ENCODE results near the gene CEP85L. TPM values are rescaled to one million over a fixed set of nuclear protein-coding genes. Genes with fewer than 3 reads are reported as not detected.
A peak's percentile ranks its signal among the peaks of the same experiment; 100 is the strongest.

Gene CEP85L
- total RNA-seq, 4 donors from 2014 or later = 5.3 to 10.5 (median 8.7) TPM

DNA sequence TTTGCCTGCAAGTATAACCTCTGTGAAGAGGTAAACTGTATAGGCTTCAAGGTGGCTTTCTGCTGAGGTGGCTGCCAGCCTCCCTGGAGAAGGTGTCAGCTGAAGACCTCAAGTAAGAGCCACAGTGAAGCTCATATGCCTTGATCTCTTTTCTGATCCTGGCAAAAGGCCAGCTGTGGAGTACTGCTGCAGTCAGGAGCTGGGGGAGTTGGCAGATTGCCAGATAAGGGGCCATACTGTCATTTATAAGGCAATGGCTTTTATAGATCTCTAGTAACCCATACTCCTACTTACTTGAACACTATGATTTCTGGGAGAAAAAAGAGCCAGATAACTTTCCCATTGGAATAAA is 8.8 kb upstream of the CEP85L start:
- no peak for TF ChIP-seq POLR2AphosphoS5 (IDR thresholded peaks at IDR 0.05)
- TF ChIP-seq, protein P1, sequence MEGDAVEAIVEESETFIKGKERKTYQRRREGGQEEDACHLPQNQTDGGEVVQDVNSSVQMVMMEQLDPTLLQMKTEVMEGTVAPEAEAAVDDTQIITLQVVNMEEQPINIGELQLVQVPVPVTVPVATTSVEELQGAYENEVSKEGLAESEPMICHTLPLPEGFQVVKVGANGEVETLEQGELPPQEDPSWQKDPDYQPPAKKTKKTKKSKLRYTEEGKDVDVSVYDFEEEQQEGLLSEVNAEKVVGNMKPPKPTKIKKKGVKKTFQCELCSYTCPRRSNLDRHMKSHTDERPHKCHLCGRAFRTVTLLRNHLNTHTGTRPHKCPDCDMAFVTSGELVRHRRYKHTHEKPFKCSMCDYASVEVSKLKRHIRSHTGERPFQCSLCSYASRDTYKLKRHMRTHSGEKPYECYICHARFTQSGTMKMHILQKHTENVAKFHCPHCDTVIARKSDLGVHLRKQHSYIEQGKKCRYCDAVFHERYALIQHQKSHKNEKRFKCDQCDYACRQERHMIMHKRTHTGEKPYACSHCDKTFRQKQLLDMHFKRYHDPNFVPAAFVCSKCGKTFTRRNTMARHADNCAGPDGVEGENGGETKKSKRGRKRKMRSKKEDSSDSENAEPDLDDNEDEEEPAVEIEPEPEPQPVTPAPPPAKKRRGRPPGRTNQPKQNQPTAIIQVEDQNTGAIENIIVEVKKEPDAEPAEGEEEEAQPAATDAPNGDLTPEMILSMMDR (IDR thresholded peaks at IDR 0.05) = no peak
- no peak for TF ChIP-seq POLR2A (IDR thresholded peaks at IDR 0.05)
- TF ChIP-seq EP300 (IDR thresholded peaks at IDR 0.05; ENCODE audit: low read depth) = no peak
- H3K27me3 ChIP-seq = no peaks in the 10 kb centered on the region
- in situ Hi-C loops (cut with MboI; ENCODE audit: low pct_ligation_motif_present in 1 of 4, low pct_unique_long_range_greater_than_20kb in 1 of 4, low sequenced_read_pairs in 3 of 4) = no loop called here
- H3K36me3 ChIP-seq = no peaks in the 10 kb centered on the region
- H3K9me3 ChIP-seq = no peaks in the 10 kb centered on the region
- no peak for DNase-seq
- H3K4me3 ChIP-seq = no peak overlapping the region
- intact Hi-C loops (cut with DNase I; ENCODE audit: low total_unique reads) = no loop called here
- peak overlapping the region in 2 of 4 donors; percentile 17 to 52 for H3K27ac ChIP-seq
- H3K4me1 ChIP-seq = peaks cover 0 to 4% (median 0%) of the 10 kb centered on the region in 4 donors

DNA sequence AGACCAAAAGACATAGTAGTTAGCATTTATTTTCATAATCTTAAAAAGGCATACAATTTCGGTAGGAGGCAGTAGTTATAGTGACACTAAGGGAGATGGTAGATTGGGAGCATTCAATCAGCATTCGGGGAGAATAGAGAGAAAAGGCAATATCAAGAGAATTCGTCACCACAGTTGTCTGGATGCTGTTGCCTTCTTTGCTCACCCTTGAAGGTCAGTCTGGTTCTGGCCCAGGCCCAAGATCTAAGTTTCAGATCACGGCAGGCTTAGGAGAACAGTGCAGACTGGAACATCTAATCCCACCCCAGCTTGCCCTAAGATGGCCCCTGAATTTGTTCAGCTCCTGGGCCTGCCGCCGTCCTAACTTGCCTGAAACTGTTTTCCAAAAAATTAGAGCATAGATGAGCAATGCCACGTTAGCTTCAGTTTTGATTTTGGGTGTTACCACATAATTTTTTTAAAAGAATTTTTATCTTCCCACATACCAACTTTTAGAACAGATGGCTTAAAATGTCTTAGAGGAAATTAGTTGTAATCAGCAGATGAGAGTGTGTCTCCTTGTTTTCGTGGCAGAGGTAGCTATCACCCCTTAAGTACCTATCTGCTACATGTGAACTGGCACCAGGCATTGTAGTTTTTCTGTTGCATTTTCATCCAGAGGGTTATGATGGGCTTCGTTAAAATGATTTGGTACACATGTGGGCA is 8.3 kb upstream of the CEP85L start:
- WGBS, 2 donors (ENCODE audit: low coverage in 1 of 2) = 65 to 70% methylated on average over 9 of the region's 9 CpGs
- in situ Hi-C loops (cut with MboI; ENCODE audit: low pct_ligation_motif_present in 1 of 4, low pct_unique_long_range_greater_than_20kb in 1 of 4, low sequenced_read_pairs in 3 of 4) (no loop called here), intact Hi-C loops (cut with DNase I; ENCODE audit: low total_unique reads) (no loop called here)
- no peaks in the 10 kb centered on the region for H3K27me3 ChIP-seq
- H3K4me1 ChIP-seq = peaks cover 0 to 4% (median 0%) of the 10 kb centered on the region in 4 donors
- TF ChIP-seq POLR2A (IDR thresholded peaks at IDR 0.05) (no peak), POLR2AphosphoS5 (IDR thresholded peaks at IDR 0.05) (no peak), EP300 (IDR thresholded peaks at IDR 0.05; ENCODE audit: low read depth) (no peak)
- TF ChIP-seq, protein P1 (IDR thresholded peaks at IDR 0.05) = no peak
- H3K27ac ChIP-seq = peak overlapping the region in 2 of 4 donors; percentile 32 to 52
- H3K4me3 ChIP-seq = no peak overlapping the region
- no peaks in the 10 kb centered on the region for H3K9me3 ChIP-seq
- peak; percentile 29 for DNase-seq
- no peaks in the 10 kb centered on the region for H3K36me3 ChIP-seq

DNA sequence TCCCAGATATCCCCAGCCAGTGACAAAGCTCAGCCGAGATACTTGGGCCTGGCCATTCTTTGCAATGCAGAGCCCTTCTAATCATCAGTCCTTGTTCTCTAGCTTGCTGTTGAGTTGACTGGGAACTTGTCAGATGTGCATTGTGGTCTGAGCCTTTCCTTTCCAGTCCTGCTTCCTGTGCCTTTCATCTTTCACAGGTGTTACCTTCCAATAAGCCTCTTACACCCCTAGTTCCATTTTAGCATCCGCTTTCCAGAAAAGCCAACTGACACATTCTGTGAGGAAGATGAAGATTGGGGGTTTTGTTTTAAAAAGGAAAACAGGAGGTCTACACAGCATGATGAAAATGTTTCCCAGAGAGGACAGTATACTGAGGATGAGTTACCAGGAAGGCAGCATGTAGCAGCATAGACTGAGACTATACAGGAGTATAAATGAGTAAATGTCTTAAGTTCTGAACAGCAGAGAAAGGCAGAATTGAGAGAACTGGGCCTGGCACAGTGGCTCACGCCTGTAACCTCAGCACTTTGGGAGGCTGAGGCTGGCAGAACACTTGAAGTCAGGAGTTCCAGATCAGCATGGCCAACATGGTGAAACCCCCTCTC is 5.6 kb upstream of the CEP85L start:
- Histone ChIP-seq H3K27me3 (no peaks in the 10 kb centered on the region), H3K36me3 (no peaks in the 10 kb centered on the region), H3K27ac (peak overlapping the region in 2 of 4 donors; percentile 6 to 12), H3K9me3 (no peaks in the 10 kb centered on the region), H3K4me1 (peaks cover 0 to 7% (median 1%) of the 10 kb centered on the region in 4 donors), H3K4me3 (no peak overlapping the region)
- in situ Hi-C loops (cut with MboI; ENCODE audit: low pct_ligation_motif_present in 1 of 4, low pct_unique_long_range_greater_than_20kb in 1 of 4, low sequenced_read_pairs in 3 of 4) (no loop called here), intact Hi-C loops (cut with DNase I; ENCODE audit: low total_unique reads) (no loop called here)
- 88 to 96% methylated on average over 2 to 3 of the region's 3 CpGs for WGBS, 2 donors (ENCODE audit: low coverage in 1 of 2)
- DNase-seq = no peak
- no peak for TF ChIP-seq POLR2AphosphoS5 (IDR thresholded peaks at IDR 0.05)
- TF ChIP-seq EP300 (IDR thresholded peaks at IDR 0.05; ENCODE audit: low read depth) = no peak
- TF ChIP-seq, protein P1 (IDR thresholded peaks at IDR 0.05) = no peak
- TF ChIP-seq POLR2A (IDR thresholded peaks at IDR 0.05) = no peak

DNA sequence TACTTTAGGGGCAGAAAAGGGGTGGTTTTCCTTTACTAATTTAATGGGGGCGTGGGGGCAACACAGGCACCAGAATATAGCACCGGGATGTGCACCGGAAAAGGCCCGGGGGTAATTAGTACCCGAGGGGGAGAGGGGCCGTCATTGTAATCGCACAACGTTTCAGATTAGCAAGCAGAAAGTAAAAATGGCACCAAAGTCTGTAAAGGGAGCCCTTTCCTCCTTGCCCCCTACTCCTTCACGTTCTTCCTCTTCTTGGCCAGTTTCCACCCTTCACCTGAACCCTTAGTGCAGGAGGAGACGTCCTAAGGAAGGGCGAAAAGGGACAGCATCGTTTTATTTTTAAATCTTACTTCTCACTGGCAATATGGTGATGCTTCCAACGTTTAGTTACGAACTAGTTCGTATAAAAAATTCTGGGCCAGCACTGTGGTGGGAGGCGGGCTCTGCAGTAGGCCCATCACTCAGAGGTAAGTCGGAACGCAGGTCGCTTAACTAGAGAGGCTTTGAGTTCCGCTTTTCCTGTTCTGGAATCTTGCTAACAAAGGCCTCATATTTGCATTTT is 742 bp upstream of the CEP85L start:
- H3K36me3 ChIP-seq = no peaks in the 10 kb centered on the region
- peaks cover 5 to 23% (median 8%) of the 10 kb centered on the region in 4 donors for H3K4me1 ChIP-seq
- H3K4me3 ChIP-seq = peak overlapping the region; percentile 62 to 91 (median 80)
- intact Hi-C loops (cut with DNase I; ENCODE audit: low total_unique reads) = no loop called here
- no peak for DNase-seq
- H3K9me3 ChIP-seq = no peaks in the 10 kb centered on the region
- WGBS, 2 donors (ENCODE audit: low coverage in 1 of 2) = 52 to 59% methylated on average over 15 to 20 of the region's 20 CpGs
- TF ChIP-seq POLR2A (IDR thresholded peaks at IDR 0.05) (no peak), EP300 (IDR thresholded peaks at IDR 0.05; ENCODE audit: low read depth) (no peak), POLR2AphosphoS5 (IDR thresholded peaks at IDR 0.05) (no peak)
- TF ChIP-seq, protein P1 (IDR thresholded peaks at IDR 0.05) = no peak
- in situ Hi-C loops (cut with MboI; ENCODE audit: low pct_ligation_motif_present in 1 of 4, low pct_unique_long_range_greater_than_20kb in 1 of 4, low sequenced_read_pairs in 3 of 4) = no loop called here
- H3K27ac ChIP-seq = peak overlapping the region; percentile 87 to 99 (median 96)
- H3K27me3 ChIP-seq = peaks cover 13% of the 10 kb centered on the region

Measured in transverse colon (tissue), 4 donors.